Naive thymus-derived CD4-positive, alpha-beta T cell (primary cell): ENCODE results near the gene KIAA1143. TPM values are rescaled to one million over a fixed set of nuclear protein-coding genes. Genes with fewer than 3 reads are reported as not detected.

Source experiments
- ATAC-seq: fragments of 150-1000 bp; cut with Tn5 transposase; 2 replicates; pipeline ENCODE4 v1.10.0; 2021; ENCODE audit warnings: mild to moderate bottlenecking, moderate library complexity
- CTCF ChIA-PET: fragments of 350-600 bp; sonication (Branson Sonifier 250); formaldehyde crosslinking; loops from one replicate; lab custom pipeline; 2021; ENCODE audit warnings: antibody characterized with exemption; lab: Charles Lee
- POLR2A ChIA-PET: fragments of 350-600 bp; sonication (Branson Sonifier 250); formaldehyde crosslinking; loops from one replicate; lab custom pipeline; 2021; ENCODE audit warnings: antibody characterized with exemption, inconsistent platforms; lab: Charles Lee
- DNase-seq, 9 donors: peaks; one replicate each; pipeline versions ENCODE4 v3.0.0 to v3.0.0-alpha.2; 2020 to 2022; ENCODE audit warnings: mixed read lengths in 1 of 9
- H3K27ac ChIP-seq: one replicate; pipeline ENCODE4 v1.7.0; 2013; ENCODE audit warnings: mild to moderate bottlenecking, low read depth, low read length, moderate library complexity
- H3K27me3 ChIP-seq, 2 donors: one replicate each; pipeline ENCODE4 v1.7.0; 2013; ENCODE audit warnings: low read length in 2 of 2, mild to moderate bottlenecking in 2 of 2, moderate library complexity in 2 of 2; ENCODE audit not compliant: control insufficient read depth in 2 of 2, insufficient read depth in 2 of 2
- H3K36me3 ChIP-seq, 3 experiments: 1 replicate in 2 of 3; 2 replicates in 1 of 3; pipeline ENCODE4 v1.7.0; 2013; ENCODE audit warnings: low read length in 3 of 3, mild to moderate bottlenecking in 3 of 3, moderate library complexity in 1 of 3; ENCODE audit not compliant: insufficient read depth in 3 of 3, control insufficient read depth in 2 of 3
- H3K4me1 ChIP-seq, 2 donors: one replicate each; pipeline ENCODE4 v1.7.0; 2013; ENCODE audit warnings: low read length in 2 of 2, mild to moderate bottlenecking in 2 of 2, moderate library complexity in 1 of 2; ENCODE audit not compliant: control insufficient read depth in 2 of 2, insufficient read depth in 2 of 2
- H3K4me3 ChIP-seq: 2 replicates; pipeline ENCODE4 v1.7.0; 2013; ENCODE audit warnings: mild to moderate bottlenecking, low read length
- H3K9me3 ChIP-seq, 3 experiments: 1 replicate in 2 of 3; 2 replicates in 1 of 3; pipeline ENCODE4 v1.7.0; 2013; ENCODE audit warnings: low read length in 3 of 3; ENCODE audit not compliant: control insufficient read depth in 2 of 3
- H3K27ac Mint-ChIP-seq, 9 donors: one replicate each; pipeline ENCODE4 v1.8.0; 2020 to 2022; ENCODE audit warnings: mixed read lengths in 9 of 9, mild to moderate bottlenecking in 8 of 9, moderate library complexity in 5 of 9, inconsistent platforms in 2 of 9
- H3K27me3 Mint-ChIP-seq, 5 donors: one replicate each; pipeline ENCODE4 v1.8.0; 2021 to 2022; ENCODE audit warnings: mixed read lengths in 5 of 5, mild to moderate bottlenecking in 1 of 5
- H3K36me3 Mint-ChIP-seq, 5 donors: one replicate each; pipeline ENCODE4 v1.8.0; 2020 to 2022; ENCODE audit warnings: mixed read lengths in 5 of 5, mild to moderate bottlenecking in 3 of 5, inconsistent platforms in 1 of 5
- H3K4me1 Mint-ChIP-seq, 7 donors: one replicate each; pipeline ENCODE4 v1.8.0; 2020 to 2022; ENCODE audit warnings: mixed read lengths in 7 of 7, mild to moderate bottlenecking in 3 of 7, inconsistent platforms in 1 of 7
- H3K4me3 Mint-ChIP-seq, 10 donors: one replicate each; pipeline ENCODE4 v1.8.0; 2020 to 2022; ENCODE audit warnings: mild to moderate bottlenecking in 10 of 10, mixed read lengths in 10 of 10, moderate library complexity in 6 of 10, inconsistent platforms in 2 of 10
- H3K9me3 Mint-ChIP-seq, 11 donors: one replicate each; pipeline ENCODE4 v1.8.0; 2020 to 2022; ENCODE audit warnings: mixed read lengths in 11 of 11, mild to moderate bottlenecking in 4 of 11, inconsistent platforms in 1 of 11, moderate library complexity in 1 of 11
- intact Hi-C, 2 donors: fragments of 100-400 bp; cut with micrococcal nuclease; formaldehyde crosslinking; loops; one replicate each; pipeline ENCODE4 v1.15.1; 2023
- polyA plus RNA-seq, 2 donors: library from polyadenylated mRNA; unstranded; fragments of 300-500 nt; fragmentation: Illumina TruSeq; gene quantifications; one replicate each; pipeline ENCODE4 v1.2.3, GENCODE V29; 2021
- total RNA-seq, 6 experiments: library from RNA in 5 of 6; stranded (reverse) in 5 of 6; gene quantifications; 1 replicate in 5 of 6; 2 replicates in 1 of 6; pipeline ENCODE4 v1.2.3 and lab custom pipeline; 2021 to 2026

Gene KIAA1143
- total and polyA plus RNA-seq, 7 experiments from 2014 or later = 17.5 to 44.4 (median 28.4) TPM

- peaks cover 0 to 13% (median 3%) of the 10 kb centered on the region in 3 experiments for H3K9me3 ChIP-seq
- H3K27me3 ChIP-seq = no peaks in the 10 kb centered on the region
- POLR2A ChIA-PET = no interaction called here
- Mint-ChIP-seq H3K27me3 (peaks cover 0 to 3% (median 2%) of the 10 kb centered on the region in 5 donors), H3K9me3 (peaks cover 5 to 41% (median 16%) of the 10 kb centered on the region in 11 donors), H3K27ac (no peak overlapping the region), H3K4me3 (no peak overlapping the region), H3K36me3 (peaks cover 0 to 73% (median 10%) of the 10 kb centered on the region in 5 donors), H3K4me1 (peaks cover 0 to 3% (median 0%) of the 10 kb centered on the region in 7 donors)
- intact Hi-C loops = no loop called here
- H3K36me3 ChIP-seq = no peaks in the 10 kb centered on the region
- no peak overlapping the region for H3K27ac ChIP-seq
- ATAC-seq (no peak), DNase-seq (no peak)
- H3K4me3 ChIP-seq = no peak overlapping the region
- CTCF ChIA-PET = no interaction called here
- H3K4me1 ChIP-seq = no peaks in the 10 kb centered on the region
Measured at GRCh38 chr3:44772099-44772442, 10.7 kb upstream of the KIAA1143 start.

GRCh38 chr3:44771424-44772098 lies 10.1 kb upstream of the KIAA1143 start:
- H3K4me1 ChIP-seq = no peaks in the 10 kb centered on the region
- DNase-seq (no peak), ATAC-seq (no peak)
- peaks cover 0 to 13% (median 3%) of the 10 kb centered on the region in 3 experiments for H3K9me3 ChIP-seq
- Mint-ChIP-seq H3K27ac (no peak overlapping the region), H3K4me1 (peaks cover 0 to 3% (median 0%) of the 10 kb centered on the region in 7 donors), H3K4me3 (no peak overlapping the region), H3K9me3 (peaks cover 5 to 41% (median 16%) of the 10 kb centered on the region in 11 donors), H3K36me3 (peaks cover 0 to 75% (median 12%) of the 10 kb centered on the region in 5 donors), H3K27me3 (peaks cover 0 to 4% (median 4%) of the 10 kb centered on the region in 5 donors)
- ChIA-PET POLR2A (no interaction called here), CTCF (no interaction called here)
- no peak overlapping the region for H3K4me3 ChIP-seq
- no peaks in the 10 kb centered on the region for H3K36me3 ChIP-seq
- H3K27ac ChIP-seq = no peak overlapping the region
- intact Hi-C loops = no loop called here
- no peaks in the 10 kb centered on the region for H3K27me3 ChIP-seq

DNA sequence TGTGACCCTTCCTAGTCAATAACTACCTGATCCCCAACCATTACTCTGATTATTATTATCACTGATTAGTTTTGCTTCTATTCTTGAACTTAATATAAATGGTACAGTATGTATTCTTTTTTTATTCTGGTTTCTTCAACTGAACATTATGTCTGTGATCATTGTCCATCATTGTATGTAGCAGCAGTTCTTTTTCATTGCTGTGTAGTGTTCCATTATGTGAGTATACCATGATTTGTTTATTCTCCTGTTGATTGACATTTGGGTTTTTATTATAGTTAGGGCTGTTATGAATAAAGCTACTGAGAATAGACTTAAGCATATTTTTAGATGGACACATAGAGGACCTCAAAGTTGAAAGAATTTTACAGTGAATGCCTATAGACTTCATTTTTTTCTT lies 2.8 kb upstream of the KIAA1143 start:
- ATAC-seq (no peak), DNase-seq (no peak)
- H3K27ac ChIP-seq = no peak overlapping the region
- Mint-ChIP-seq H3K27ac (no peak overlapping the region), H3K4me3 (no peak overlapping the region), H3K27me3 (peaks cover 0 to 7% (median 4%) of the 10 kb centered on the region in 5 donors), H3K36me3 (peaks cover 0 to 62% (median 11%) of the 10 kb centered on the region in 5 donors), H3K9me3 (peaks cover 0 to 25% (median 6%) of the 10 kb centered on the region in 11 donors), H3K4me1 (peaks cover 8 to 30% (median 20%) of the 10 kb centered on the region in 7 donors)
- ChIA-PET CTCF (interaction anchor here (0.6 kb wide), 1 partner anchor 283 kb away, joined by 3 read pairs; no protein-coding TSS in a partner anchor), POLR2A (no interaction called here)
- intact Hi-C loops = loop anchor here (5.0 kb wide), 3 partner anchors 463 to 1072 kb away; partner anchors contain the start of genes ABHD5 (in 1 of the 2), SACM1L (in 1 of the 2) and TMEM158 (in 1 of the 2)
- H3K4me3 ChIP-seq = no peak overlapping the region
- H3K36me3 ChIP-seq = peaks cover 0 to 4% (median 0%) of the 10 kb centered on the region in 3 experiments
- peaks cover 0 to 6% of the 10 kb centered on the region in 2 donors for H3K4me1 ChIP-seq
- no peaks in the 10 kb centered on the region for H3K9me3 ChIP-seq
- H3K27me3 ChIP-seq = no peaks in the 10 kb centered on the region

DNA sequence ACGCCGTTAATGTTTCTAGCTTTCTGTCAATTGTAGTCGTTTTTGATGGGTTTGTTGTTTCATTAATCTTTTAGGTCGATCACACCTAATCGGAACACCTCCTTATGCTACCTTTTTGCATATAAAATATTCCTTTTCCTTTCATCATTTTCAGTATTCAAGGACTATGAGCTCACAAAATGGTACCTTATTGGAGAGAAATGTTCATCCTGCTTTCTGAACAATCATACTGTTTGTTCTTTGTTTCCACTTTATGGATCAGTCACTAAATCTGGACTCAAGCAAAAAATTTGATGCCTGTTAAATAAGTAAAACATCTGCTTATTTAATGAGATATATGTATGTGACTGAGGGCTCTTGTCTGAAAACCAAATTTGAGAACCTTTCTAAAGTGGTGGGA lies 1.3 kb upstream of the KIAA1143 start:
- intact Hi-C loops = loop anchor here (1.0 to 5.0 kb wide), 4 partner anchors 229 to 1070 kb away; partner anchors contain the start of genes ABHD5 (in 1 of the 2), SACM1L (in 1 of the 2) and TMEM158 (in 1 of the 2)

GRCh38 chr3:44762170-44762677 lies 805 bp upstream of the KIAA1143 start:
- intact Hi-C loops = loop anchor here (1.0 to 5.0 kb wide), 4 partner anchors 229 to 1070 kb away; partner anchors contain the start of genes ABHD5 (in 1 of the 2), SACM1L (in 1 of the 2) and TMEM158 (in 1 of the 2)
- Mint-ChIP-seq H3K36me3 (peaks cover 12 to 66% (median 29%) of the 10 kb centered on the region in 5 donors), H3K9me3 (peaks cover 7 to 42% (median 18%) of the 10 kb centered on the region in 11 donors), H3K4me1 (peaks cover 13 to 47% (median 39%) of the 10 kb centered on the region in 7 donors), H3K27me3 (peaks cover 0 to 5% (median 3%) of the 10 kb centered on the region in 5 donors), H3K4me3 (peak overlapping the region; percentile 86 to 94 (median 90)), H3K27ac (peak overlapping the region in 7 of 9 donors; percentile 32 to 95 (median 85))
- no peak for ATAC-seq
- H3K4me3 ChIP-seq = peak overlapping the region; percentile 99
- no peak overlapping the region for H3K27ac ChIP-seq
- H3K9me3 ChIP-seq = peaks cover 0 to 1% (median 0%) of the 10 kb centered on the region in 3 experiments
- CTCF ChIA-PET = interaction anchor here (0.9 to 1.3 kb wide), 2 partner anchors 153 to 228 kb away, joined by 3 to 4 read pairs; no protein-coding TSS in a partner anchor
- POLR2A ChIA-PET = interaction anchor here (1.0 to 3.6 kb wide), 3 partner anchors 33 to 152 kb away, joined by 3 to 30 read pairs (median 4); partner anchors contain the start of gene ZNF501
- peaks cover 0 to 8% (median 0%) of the 10 kb centered on the region in 3 experiments for H3K36me3 ChIP-seq
- H3K4me1 ChIP-seq = peaks cover 0 to 6% of the 10 kb centered on the region in 2 donors
- H3K27me3 ChIP-seq = no peaks in the 10 kb centered on the region
- DNase-seq = no peak

More for the DNA sequence above, 1.3 kb upstream of the KIAA1143 start:
- H3K36me3 ChIP-seq = peaks cover 0 to 8% (median 0%) of the 10 kb centered on the region in 3 experiments
- peaks cover 0 to 6% of the 10 kb centered on the region in 2 donors for H3K4me1 ChIP-seq
- H3K27me3 ChIP-seq = no peaks in the 10 kb centered on the region
- peak overlapping the region in 4 of 9 donors; percentile 71 to 92 (median 78) for H3K27ac Mint-ChIP-seq
- peak overlapping the region; percentile 38 to 93 (median 90) for H3K4me3 Mint-ChIP-seq
- H3K4me1 Mint-ChIP-seq = peaks cover 10 to 42% (median 34%) of the 10 kb centered on the region in 7 donors
- peaks cover 0 to 7% (median 4%) of the 10 kb centered on the region in 5 donors for H3K27me3 Mint-ChIP-seq
- H3K9me3 Mint-ChIP-seq = peaks cover 3 to 37% (median 14%) of the 10 kb centered on the region in 11 donors
- no peaks in the 10 kb centered on the region for H3K9me3 ChIP-seq
- ATAC-seq (no peak), DNase-seq (no peak)
- POLR2A ChIA-PET = interaction anchor here (1.0 to 3.6 kb wide), 2 partner anchors 33 to 102 kb away, joined by 3 to 30 read pairs; partner anchors contain the start of gene ZNF501
- no peak overlapping the region for H3K4me3 ChIP-seq
- CTCF ChIA-PET = no interaction called here
- H3K36me3 Mint-ChIP-seq = peaks cover 7 to 65% (median 25%) of the 10 kb centered on the region in 5 donors
- no peak overlapping the region for H3K27ac ChIP-seq

GRCh38 chr3:44761101-44761423 lies 357 bp downstream of the KIAA1143 start:
- Mint-ChIP-seq H3K27me3 (peaks cover 0 to 3% (median 0%) of the 10 kb centered on the region in 5 donors), H3K27ac (peak overlapping the region; percentile 80 to 96 (median 92)), H3K4me1 (peaks cover 16 to 51% (median 42%) of the 10 kb centered on the region in 7 donors), H3K36me3 (peaks cover 15 to 66% (median 33%) of the 10 kb centered on the region in 5 donors), H3K9me3 (peaks cover 9 to 52% (median 23%) of the 10 kb centered on the region in 11 donors), H3K4me3 (peak overlapping the region; percentile 86 to 94 (median 90))
- DNase-seq (no peak), ATAC-seq (peak; percentile 15)
- Histone ChIP-seq H3K27me3 (no peaks in the 10 kb centered on the region), H3K9me3 (peaks cover 0 to 3% (median 0%) of the 10 kb centered on the region in 3 experiments), H3K4me3 (peak overlapping the region; percentile 99), H3K36me3 (peaks cover 0 to 8% (median 0%) of the 10 kb centered on the region in 3 experiments), H3K27ac (peak overlapping the region; percentile 82), H3K4me1 (peaks cover 0 to 6% of the 10 kb centered on the region in 2 donors)
- CTCF ChIA-PET = interaction anchor here (1.0 to 1.3 kb wide), 2 partner anchors 154 to 218 kb away, joined by 3 read pairs; no protein-coding TSS in a partner anchor
- intact Hi-C loops = loop anchor here (1.0 to 5.0 kb wide), 15 partner anchors 32 to 1069 kb away; partner anchors contain the start of genes EXOSC7 (in 2 of the 2), TCAIM (in 2 of the 2), TMEM42 (in 2 of the 2) and ZDHHC3 (in 2 of the 2)
- POLR2A ChIA-PET = interaction anchor here (0.9 to 3.6 kb wide), 4 partner anchors 32 to 423 kb away, joined by 4 to 30 read pairs (median 10); partner anchors contain the start of genes TCAIM and ZNF501
